Measurements from ENCODE around the gene NRP1. TPM values are rescaled to one million over a fixed set of nuclear protein-coding genes. Genes with fewer than 3 reads are reported as not detected.

NRP1 gene
- total and polyA plus RNA-seq, 2 of the 8 experiments (the other 6 are each of a cell fraction or from before 2014, with no cell fraction given): 1.2 to 2.1 TPM

DNA sequence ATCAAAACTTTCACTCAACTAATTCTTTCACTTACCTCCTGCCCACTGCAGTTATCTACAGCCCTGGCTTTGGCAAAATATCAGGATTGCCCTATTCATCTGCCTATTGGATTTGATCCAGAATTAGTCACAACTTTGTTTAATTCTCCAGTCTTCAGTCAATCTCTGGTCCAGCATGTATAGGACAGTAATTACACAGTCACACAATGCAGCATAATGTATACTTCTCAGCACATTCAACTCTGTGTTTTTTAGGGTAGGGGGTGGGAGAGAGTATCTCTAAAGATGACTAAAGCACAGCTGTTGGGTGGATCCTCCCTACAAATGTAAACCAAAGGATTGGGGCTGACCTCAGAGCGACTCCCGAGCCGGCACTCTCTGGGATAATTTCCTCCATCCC is 17.7 kb upstream of the NRP1 start (continued):
- TF ChIP-seq HDAC2 (IDR thresholded peaks at IDR 0.05; ENCODE audit: borderline replicate concordance in 1 of 2, low read depth in 2 of 2, low read length in 2 of 2): no peak
- no peak for TF ChIP-seq GABPA (IDR thresholded peaks at IDR 0.05; ENCODE audit: borderline replicate concordance, insufficient read depth, low read length)
- no peak for TF ChIP-seq POLR2AphosphoS5 (IDR thresholded peaks at IDR 0.05; ENCODE audit: low read depth, low read length)
- no peak for TF ChIP-seq SIN3A (conservative IDR thresholded peaks at IDR 0.05 in 1 of 2, IDR thresholded peaks at IDR 0.05 in 1 of 2; ENCODE audit: low read depth in 1 of 2, low read length in 2 of 2)
